C4-2B (cell line): ENCODE measurements around the gene UPK3BL1.
"Not testable (repeated sequence)": the region's sequence is repeated elsewhere in the genome, so short reads cannot be mapped to it uniquely, and the experiment has no call there.

Experiments used
- CTCF ChIP-seq: fragments of 450-650 bp; conservative IDR thresholded peaks from 2 replicates; pipeline ENCODE4 v1.5.1; 2017; ENCODE audit warnings: mild to moderate bottlenecking
- ZFX ChIP-seq: fragments of 450-650 bp; IDR thresholded peaks from 2 replicates; pipeline ENCODE4 v1.6.1; 2017

- not testable (repeated sequence) for TF ChIP-seq CTCF, ZFX
Measured at GRCh38 chr7:102664765-102665164, 22.2 kb upstream of the UPK3BL1 start.
